ENCODE measurements around the gene FAAH. TPM values are rescaled to one million over a fixed set of nuclear protein-coding genes. Genes with fewer than 3 reads are reported as not detected.

FAAH gene
- total RNA-seq, 4 donors from 2014 or later, result 107 to 230 (median 152) TPM

DNA sequence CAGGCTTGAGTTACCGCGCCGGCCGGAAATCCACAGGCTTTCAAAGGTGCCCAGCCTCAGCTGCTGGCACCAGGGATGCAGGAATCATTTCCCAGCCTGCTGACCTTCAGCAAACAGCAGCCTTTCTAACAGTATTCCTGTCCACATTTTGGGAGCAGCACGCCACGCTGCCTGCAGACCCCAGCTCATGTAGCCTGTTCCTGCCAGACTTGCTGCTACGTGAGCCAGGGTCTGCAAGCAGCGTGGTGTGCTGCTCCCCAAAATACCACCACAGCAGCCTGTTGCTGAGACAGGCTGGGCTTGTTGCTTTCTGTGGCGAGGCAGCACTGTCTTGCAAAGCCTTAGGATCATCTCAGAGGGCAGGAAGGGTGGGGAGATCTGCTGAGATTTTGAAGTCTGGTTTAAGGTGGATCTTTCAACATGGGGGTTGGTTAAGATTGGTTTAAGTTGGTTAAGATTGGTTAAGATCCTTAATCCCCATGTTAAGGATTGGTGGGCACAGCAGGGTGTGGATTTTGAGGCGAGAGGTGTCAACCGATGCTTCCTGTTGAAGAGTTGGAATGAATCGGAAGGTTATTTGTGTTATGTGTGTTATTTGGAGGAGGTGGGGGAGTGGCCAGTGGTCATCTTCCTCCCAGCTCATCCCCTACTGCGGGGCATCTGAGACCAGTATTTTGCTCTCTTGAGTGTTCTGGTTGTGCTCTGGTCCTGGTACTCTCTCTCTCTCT, 12.9 kb downstream of the FAAH start:
- H3K9me3 ChIP-seq, result no peaks in the 10 kb centered on the region
- H3K27me3 ChIP-seq, result no peaks in the 10 kb centered on the region
- H3K4me3 ChIP-seq, result peak overlapping the region in 1 of 4 donors; percentile 21
- peaks cover 0 to 19% (median 0%) of the 10 kb centered on the region in 4 donors for H3K4me1 ChIP-seq
- DNase-seq, result no peak
- H3K27ac ChIP-seq, result no peak overlapping the region
- H3K36me3 ChIP-seq, result peaks cover 0 to 43% (median 0%) of the 10 kb centered on the region in 3 donors
- no peak for TF ChIP-seq POLR2A (IDR thresholded peaks at IDR 0.05)
- TF ChIP-seq CTCF (IDR thresholded peaks at IDR 0.05), result no peak

- Histone ChIP-seq H3K36me3 (peaks cover 0 to 48% (median 0%) of the 10 kb centered on the region in 3 donors), H3K27me3 (no peaks in the 10 kb centered on the region), H3K4me3 (no peak overlapping the region), H3K27ac (no peak overlapping the region), H3K9me3 (no peaks in the 10 kb centered on the region), H3K4me1 (peaks cover 0 to 14% (median 0%) of the 10 kb centered on the region in 4 donors)
- no peak for DNase-seq
- TF ChIP-seq POLR2A (IDR thresholded peaks at IDR 0.05) (no peak), CTCF (IDR thresholded peaks at IDR 0.05) (no peak)
Measured at GRCh38 chr1:46407636-46408035, 13.5 kb downstream of the FAAH start.

DNA sequence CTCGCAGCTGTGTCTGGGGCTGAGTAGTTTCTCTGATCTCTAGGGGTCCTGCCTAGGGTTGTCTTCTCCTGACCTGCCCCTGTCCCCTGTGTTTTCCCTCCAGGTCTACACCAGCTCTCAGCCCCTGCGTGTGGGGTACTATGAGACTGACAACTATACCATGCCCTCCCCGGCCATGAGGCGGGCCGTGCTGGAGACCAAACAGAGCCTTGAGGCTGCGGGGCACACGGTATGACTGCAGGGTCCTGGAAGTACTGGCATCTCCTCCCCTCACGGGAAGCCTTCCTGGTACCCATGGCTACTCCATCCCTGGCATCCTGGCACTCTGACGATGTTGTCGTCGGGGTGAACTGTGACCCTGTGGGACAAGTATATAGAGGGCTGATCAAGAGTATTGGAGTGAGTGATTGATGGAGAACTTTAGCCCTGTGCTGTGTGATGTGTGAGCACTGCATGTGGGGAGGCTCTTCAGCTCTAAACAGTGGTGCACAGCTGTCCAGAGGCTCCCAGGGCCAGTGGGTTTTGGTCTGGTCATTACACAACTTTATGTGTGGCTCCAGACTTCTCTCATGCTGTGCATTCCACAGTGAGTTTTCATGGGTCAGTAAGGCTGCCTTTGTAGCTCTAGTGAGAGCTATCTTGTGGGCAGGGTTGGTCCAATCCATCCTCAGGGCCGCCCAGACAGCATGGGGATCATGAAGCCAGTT, 14.4 kb downstream of the FAAH start:
- H3K27ac ChIP-seq, result no peak overlapping the region
- peaks cover 0 to 56% (median 0%) of the 10 kb centered on the region in 3 donors for H3K36me3 ChIP-seq
- TF ChIP-seq CTCF (IDR thresholded peaks at IDR 0.05) (no peak), POLR2A (IDR thresholded peaks at IDR 0.05) (no peak)
- no peak for DNase-seq
- H3K27me3 ChIP-seq, result no peaks in the 10 kb centered on the region
- H3K4me3 ChIP-seq, result no peak overlapping the region
- peaks cover 0 to 12% (median 0%) of the 10 kb centered on the region in 4 donors for H3K4me1 ChIP-seq
- no peaks in the 10 kb centered on the region for H3K9me3 ChIP-seq

DNA sequence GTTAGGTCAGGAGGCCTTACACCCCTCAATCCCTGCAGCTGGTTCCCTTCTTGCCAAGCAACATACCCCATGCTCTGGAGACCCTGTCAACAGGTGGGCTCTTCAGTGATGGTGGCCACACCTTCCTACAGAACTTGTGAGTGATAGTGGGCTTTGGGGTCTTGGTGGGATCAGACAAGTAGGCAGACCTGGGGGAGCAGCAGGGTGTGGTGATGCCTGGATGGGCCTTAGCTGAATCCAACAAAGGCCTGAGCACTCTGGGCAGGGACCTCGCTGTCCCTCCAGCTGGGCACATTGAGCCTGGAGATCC, 14.9 kb downstream of the FAAH start:
- DNase-seq, result no peak
- H3K9me3 ChIP-seq, result no peaks in the 10 kb centered on the region
- no peak overlapping the region for H3K4me3 ChIP-seq
- no peaks in the 10 kb centered on the region for H3K27me3 ChIP-seq
- H3K27ac ChIP-seq, result no peak overlapping the region
- H3K36me3 ChIP-seq, result peaks cover 0 to 61% (median 0%) of the 10 kb centered on the region in 3 donors
- H3K4me1 ChIP-seq, result peaks cover 0 to 12% (median 0%) of the 10 kb centered on the region in 4 donors
- no peak for TF ChIP-seq POLR2A (IDR thresholded peaks at IDR 0.05)
- TF ChIP-seq CTCF (IDR thresholded peaks at IDR 0.05), result no peak

- Histone ChIP-seq H3K9me3 (no peaks in the 10 kb centered on the region), H3K27ac (no peak overlapping the region), H3K4me1 (peaks cover 0 to 6% (median 0%) of the 10 kb centered on the region in 4 donors), H3K4me3 (no peak overlapping the region), H3K36me3 (peaks cover 0 to 64% (median 0%) of the 10 kb centered on the region in 3 donors), H3K27me3 (no peaks in the 10 kb centered on the region)
- no peak for DNase-seq
- no peak for TF ChIP-seq POLR2A (IDR thresholded peaks at IDR 0.05)
- TF ChIP-seq CTCF (IDR thresholded peaks at IDR 0.05), result no peak
Measured at GRCh38 chr1:46410156-46411009, 16.3 kb downstream of the FAAH start.

All from Peyer's patch (tissue), 4 donors.